Mesenchymal stem cell (in vitro differentiated cells and primary cell): ENCODE data around the gene TPRA1.
A peak's percentile ranks its signal among the peaks of the same experiment; 100 is the strongest.

ENCODE experiments used
- DNase-seq: peaks from one replicate; pipeline ENCODE4 v3.0.0-alpha.2; 2013
- H2AFZ ChIP-seq: one replicate; pipeline ENCODE4 v1.6.1; 2013; ENCODE audit warnings: low read depth, mild to moderate bottlenecking, control low read depth, inconsistent platforms, low read length, moderate library complexity
- H2AK5ac ChIP-seq: 2 replicates; pipeline ENCODE4 v1.6.1; 2013; ENCODE audit warnings: low read length, moderate library complexity, mild to moderate bottlenecking, inconsistent platforms; ENCODE audit not compliant: severe bottlenecking
- H2BK120ac ChIP-seq: one replicate; pipeline ENCODE4 v1.6.1; 2013; ENCODE audit warnings: low read depth, mild to moderate bottlenecking, inconsistent platforms, low read length, moderate library complexity
- H2BK12ac ChIP-seq, 2 experiments: one replicate each; pipeline ENCODE4 v1.6.1; 2013; ENCODE audit warnings: inconsistent platforms in 2 of 2, low read length in 2 of 2, mild to moderate bottlenecking in 2 of 2, moderate library complexity in 2 of 2, control low read depth in 1 of 2
- H2BK15ac ChIP-seq: one replicate; pipeline ENCODE4 v1.6.1; 2013; ENCODE audit warnings: mild to moderate bottlenecking, low read depth, inconsistent platforms; ENCODE audit not compliant: poor library complexity, severe bottlenecking
- H2BK5ac ChIP-seq: 2 replicates; pipeline ENCODE4 v1.6.1; 2013; ENCODE audit warnings: low read depth, mild to moderate bottlenecking, low read length, control low read depth, inconsistent platforms; ENCODE audit not compliant: poor library complexity, severe bottlenecking
- H3K14ac ChIP-seq, 2 experiments: one replicate each; pipeline ENCODE4 v1.6.1; 2013; ENCODE audit warnings: inconsistent platforms in 2 of 2, low read length in 2 of 2, control low read depth in 1 of 2, mild to moderate bottlenecking in 1 of 2, moderate library complexity in 1 of 2
- H3K18ac ChIP-seq, 2 experiments: one replicate each; pipeline ENCODE4 v1.6.1; 2013; ENCODE audit warnings: inconsistent platforms in 2 of 2, low read length in 2 of 2, control low read depth in 1 of 2, low read depth in 1 of 2, mild to moderate bottlenecking in 1 of 2
- H3K23ac ChIP-seq, 2 experiments: one replicate each; pipeline ENCODE4 v1.6.1; 2013; ENCODE audit warnings: inconsistent platforms in 2 of 2, low read length in 2 of 2, mild to moderate bottlenecking in 2 of 2, moderate library complexity in 2 of 2, control low read depth in 1 of 2
- H3K27ac ChIP-seq: 2 replicates; pipeline ENCODE4 v1.5.1; 2013; ENCODE audit warnings: mild to moderate bottlenecking, moderate library complexity, low read length, control low read depth, inconsistent platforms; ENCODE audit not compliant: poor library complexity, severe bottlenecking
- H3K27me3 ChIP-seq, 2 experiments: 2 replicates each; pipeline versions ENCODE4 v1.6.1 to v1.7.0; 2013; ENCODE audit warnings: low read length in 2 of 2, mild to moderate bottlenecking in 2 of 2, moderate library complexity in 2 of 2, control low read depth in 1 of 2, inconsistent platforms in 1 of 2; ENCODE audit not compliant: control insufficient read depth in 1 of 2, insufficient read depth in 1 of 2
- H3K36me3 ChIP-seq, 2 experiments: 2 replicates each; pipeline versions ENCODE4 v1.6.1 to v1.7.0; 2013; ENCODE audit warnings: low read length in 2 of 2, control low read depth in 1 of 2, inconsistent platforms in 1 of 2, low read depth in 1 of 2, mild to moderate bottlenecking in 1 of 2; ENCODE audit not compliant: insufficient read depth in 2 of 2, control insufficient read depth in 1 of 2
- H3K4ac ChIP-seq, 2 experiments: one replicate each; pipeline ENCODE4 v1.6.1; 2013; ENCODE audit warnings: inconsistent platforms in 2 of 2, low read length in 2 of 2, mild to moderate bottlenecking in 2 of 2, moderate library complexity in 2 of 2, control low read depth in 1 of 2, low read depth in 1 of 2
- H3K4me1 ChIP-seq: 2 replicates; pipeline ENCODE4 v1.6.1; 2013; ENCODE audit warnings: low read depth, low read length, control low read depth; ENCODE audit not compliant: control insufficient read depth, insufficient read depth
- H3K4me2 ChIP-seq: 2 replicates; pipeline ENCODE4 v1.6.1; 2013; ENCODE audit warnings: low read length, mild to moderate bottlenecking, inconsistent platforms; ENCODE audit not compliant: poor library complexity, severe bottlenecking
- H3K4me3 ChIP-seq, 2 experiments: 2 replicates each; pipeline versions ENCODE4 v1.5.1 to v1.7.0; 2013; ENCODE audit warnings: low read length in 2 of 2, mild to moderate bottlenecking in 2 of 2, control low read depth in 1 of 2, low read depth in 1 of 2; ENCODE audit not compliant: insufficient read depth in 1 of 2
- H3K79me1 ChIP-seq: replicated peaks from 2 replicates; pipeline ENCODE4 v1.6.1; 2013; ENCODE audit warnings: mild to moderate bottlenecking, control low read depth, low read length, inconsistent platforms; ENCODE audit not compliant: poor library complexity, severe bottlenecking
- H3K9ac ChIP-seq: 2 replicates; pipeline ENCODE4 v1.7.0; 2013; ENCODE audit warnings: mild to moderate bottlenecking, low read length, moderate library complexity
- H3K9me3 ChIP-seq: 2 replicates; pipeline ENCODE4 v1.7.0; 2013; ENCODE audit warnings: mild to moderate bottlenecking, low read length; ENCODE audit not compliant: control insufficient read depth
- H4K8ac ChIP-seq: one replicate; pipeline ENCODE4 v1.6.1; 2013; ENCODE audit warnings: inconsistent platforms, mild to moderate bottlenecking, low read length, moderate library complexity
- H4K91ac ChIP-seq: one replicate; pipeline ENCODE4 v1.6.1; 2013; ENCODE audit warnings: mild to moderate bottlenecking, low read length, inconsistent platforms
- WGBS: methylation state at CpG from one replicate; pipeline ENCODE4 v1.1.7; 2013; ENCODE audit warnings: mixed read lengths; 5-methylcytosine and 5-hydroxymethylcytosine counted together

Gene TPRA1

GRCh38 chr3:127598841-127599570, 8.5 kb upstream of the TPRA1 start:
- no peaks in the 10 kb centered on the region for H3K9me3 ChIP-seq
- H3K14ac ChIP-seq = no peak overlapping the region
- no peak overlapping the region for H3K4ac ChIP-seq
- H3K9ac ChIP-seq = peak overlapping the region; percentile 89
- no peak overlapping the region for H2BK120ac ChIP-seq
- H4K8ac ChIP-seq = peak overlapping the region; percentile 7
- H3K23ac ChIP-seq = no peak overlapping the region
- no peak overlapping the region for H2BK15ac ChIP-seq
- H3K4me3 ChIP-seq = peak overlapping the region in 1 of 2 experiments; percentile 84
- no peak overlapping the region for H3K27ac ChIP-seq
- H2BK12ac ChIP-seq = no peak overlapping the region
- peaks cover 4 to 12% of the 10 kb centered on the region in 2 experiments for H3K36me3 ChIP-seq
- peaks cover 7% of the 10 kb centered on the region for H3K4me1 ChIP-seq
- H2BK5ac ChIP-seq = no peak overlapping the region
- DNase-seq = no peak
- no peak overlapping the region for H2AK5ac ChIP-seq
- H3K27me3 ChIP-seq = no peaks in the 10 kb centered on the region
- H2AFZ ChIP-seq = no peak overlapping the region
- peak overlapping the region; percentile 91 for H3K4me2 ChIP-seq
- H3K79me1 ChIP-seq = peaks cover 15% of the 10 kb centered on the region
- no peak overlapping the region for H3K18ac ChIP-seq
- no peak overlapping the region for H4K91ac ChIP-seq
- 91% methylated on average over 14 of the region's 14 CpGs for WGBS

DNA sequence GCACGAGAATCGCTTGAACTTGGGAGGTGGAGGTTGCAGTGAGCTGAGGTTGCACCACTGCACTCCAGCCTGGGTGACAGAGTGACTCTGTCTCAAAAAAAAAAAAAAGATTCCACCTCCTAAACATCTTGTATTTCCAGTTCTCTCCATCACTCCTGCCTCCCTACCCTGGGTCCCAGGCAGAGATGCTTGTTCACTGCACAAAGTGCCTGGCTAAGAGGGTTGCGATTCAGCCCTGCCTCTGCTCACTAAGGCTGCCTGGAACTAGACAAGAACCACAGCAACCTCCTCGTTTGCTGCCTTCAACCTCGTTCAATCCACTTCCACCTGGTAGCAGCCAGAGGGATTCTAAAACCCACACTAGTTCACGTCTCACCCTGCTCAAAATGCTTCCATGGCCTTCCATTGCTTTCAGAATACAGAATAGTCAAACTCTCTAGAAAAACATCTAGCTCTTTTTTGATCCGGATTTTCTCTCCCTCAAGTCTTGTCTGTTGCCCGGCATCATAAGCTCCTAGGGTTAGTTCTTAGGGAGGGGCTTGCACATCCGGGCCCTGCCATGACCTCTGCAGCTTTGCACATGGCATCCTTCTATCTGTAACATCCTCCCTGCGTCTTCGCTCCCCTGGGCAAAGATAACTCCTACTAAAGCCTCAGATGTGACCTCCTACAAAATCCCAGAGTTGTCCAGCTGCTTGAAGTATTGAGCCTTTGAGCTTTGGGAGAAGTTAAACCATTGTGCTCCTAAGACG, 6.7 kb upstream of the TPRA1 start:
- Histone ChIP-seq H2AFZ (no peak overlapping the region), H2BK120ac (no peak overlapping the region), H3K23ac (peak overlapping the region in 1 of 2 experiments; percentile 67), H2BK15ac (no peak overlapping the region), H3K36me3 (peaks cover 4 to 9% of the 10 kb centered on the region in 2 experiments), H3K27ac (no peak overlapping the region), H3K4ac (no peak overlapping the region), H3K4me3 (peak overlapping the region in 1 of 2 experiments; percentile 84), H2BK12ac (no peak overlapping the region), H4K8ac (no peak overlapping the region), H3K9me3 (no peaks in the 10 kb centered on the region), H3K79me1 (peaks cover 15% of the 10 kb centered on the region), H2BK5ac (no peak overlapping the region), H4K91ac (no peak overlapping the region), H3K18ac (no peak overlapping the region), H3K14ac (no peak overlapping the region), H3K4me1 (peaks cover 7% of the 10 kb centered on the region), H2AK5ac (peak overlapping the region; percentile 19), H3K27me3 (no peaks in the 10 kb centered on the region), H3K4me2 (no peak overlapping the region), H3K9ac (peak overlapping the region; percentile 89)
- DNase-seq = no peak
- WGBS = 87% methylated on average over 11 of the region's 12 CpGs

GRCh38 chr3:127595303-127595702, 4.8 kb upstream of the TPRA1 start:
- H3K18ac ChIP-seq = no peak overlapping the region
- no peak overlapping the region for H3K23ac ChIP-seq
- H3K79me1 ChIP-seq = peaks cover 9% of the 10 kb centered on the region
- no peak overlapping the region for H2BK12ac ChIP-seq
- H4K91ac ChIP-seq = no peak overlapping the region
- H3K9ac ChIP-seq = no peak overlapping the region
- H2BK120ac ChIP-seq = no peak overlapping the region
- H3K4me3 ChIP-seq = no peak overlapping the region
- H3K27ac ChIP-seq = no peak overlapping the region
- H4K8ac ChIP-seq = no peak overlapping the region
- no peaks in the 10 kb centered on the region for H3K27me3 ChIP-seq
- DNase-seq = no peak
- peaks cover 18% of the 10 kb centered on the region for H3K4me1 ChIP-seq
- no peak overlapping the region for H2BK5ac ChIP-seq
- H3K36me3 ChIP-seq = peaks cover 2 to 4% of the 10 kb centered on the region in 2 experiments
- H2BK15ac ChIP-seq = no peak overlapping the region
- no peak overlapping the region for H2AK5ac ChIP-seq
- WGBS = 50% methylated on average over 4 of the region's 4 CpGs
- H3K4me2 ChIP-seq = no peak overlapping the region
- no peak overlapping the region for H3K14ac ChIP-seq
- H2AFZ ChIP-seq = no peak overlapping the region
- H3K4ac ChIP-seq = no peak overlapping the region
- H3K9me3 ChIP-seq = no peaks in the 10 kb centered on the region

- no peak overlapping the region for H4K91ac ChIP-seq
- 95% methylated on average over 4 of the region's 5 CpGs for WGBS
- H3K18ac ChIP-seq = no peak overlapping the region
- no peak overlapping the region for H3K23ac ChIP-seq
- no peak for DNase-seq
- H2BK15ac ChIP-seq = no peak overlapping the region
- no peaks in the 10 kb centered on the region for H3K9me3 ChIP-seq
- no peak overlapping the region for H2BK12ac ChIP-seq
- no peak overlapping the region for H2AFZ ChIP-seq
- no peak overlapping the region for H3K27ac ChIP-seq
- H4K8ac ChIP-seq = no peak overlapping the region
- no peak overlapping the region for H3K14ac ChIP-seq
- H2BK5ac ChIP-seq = no peak overlapping the region
- no peak overlapping the region for H2AK5ac ChIP-seq
- no peak overlapping the region for H3K4ac ChIP-seq
- no peaks in the 10 kb centered on the region for H3K27me3 ChIP-seq
- H3K9ac ChIP-seq = no peak overlapping the region
- no peak overlapping the region for H3K4me3 ChIP-seq
- no peak overlapping the region for H3K4me2 ChIP-seq
- H3K4me1 ChIP-seq = peaks cover 17% of the 10 kb centered on the region
- H2BK120ac ChIP-seq = no peak overlapping the region
- H3K79me1 ChIP-seq = no peaks in the 10 kb centered on the region
- no peaks in the 10 kb centered on the region for H3K36me3 ChIP-seq
Measured at GRCh38 chr3:127593178-127593577, 2.6 kb upstream of the TPRA1 start.
